Vagina (tissue), 2 donors: ENCODE results near the gene TTC33. TPM values are rescaled to one million over a fixed set of nuclear protein-coding genes. Genes with fewer than 3 reads are reported as not detected.
A peak's percentile ranks its signal among the peaks of the same experiment; 100 is the strongest.

Experiments used
- DNase-seq, 2 donors: peaks; one replicate each; pipeline ENCODE4 v3.0.0-alpha.2; 2017; ENCODE audit errors: extremely low spot score in 2 of 2
- H3K27ac ChIP-seq: fragments of 200-600 bp; sonication (generic); one replicate; pipeline ENCODE4 v1.5.1; 2019
- H3K27me3 ChIP-seq: fragments of 200-600 bp; sonication (generic); one replicate; pipeline ENCODE4 v1.5.1; 2019
- H3K36me3 ChIP-seq, 2 donors: fragments of 200-600 bp; sonication (generic); one replicate each; pipeline ENCODE4 v1.5.1; 2017 to 2019
- H3K4me1 ChIP-seq: fragments of 200-600 bp; sonication (generic); one replicate; pipeline ENCODE4 v1.5.1; 2019
- H3K4me3 ChIP-seq, 2 donors: fragments of 200-600 bp; sonication (generic); 1 replicate in 1 of 2; 2 replicates in 1 of 2; pipeline ENCODE4 v1.5.1; 2016 to 2019
- H3K9me3 ChIP-seq: fragments of 200-600 bp; sonication (generic); one replicate; pipeline ENCODE4 v1.5.1; 2019
- POLR2A ChIP-seq, 2 donors: fragments of 450-650 bp; IDR thresholded peaks; one replicate each; pipeline ENCODE4 v1.6.1; 2017; ENCODE audit warnings: antibody characterized with exemption in 2 of 2, mild to moderate bottlenecking in 2 of 2, moderate library complexity in 2 of 2
- POLR2AphosphoS5 ChIP-seq, 2 donors: sonication (generic); formaldehyde crosslinking; IDR thresholded peaks; one replicate each; pipeline ENCODE4 v1.9.0; 2017; ENCODE audit warnings: antibody characterized with exemption in 2 of 2, mild to moderate bottlenecking in 2 of 2, low read depth in 1 of 2; ENCODE audit not compliant: insufficient read depth in 1 of 2
- intact Hi-C: fragments of 100-400 bp; cut with DNase I; formaldehyde crosslinking; loops from one replicate; pipeline ENCODE4 v1.15.1; 2023
- total RNA-seq: library from RNA; depleted of rRNA; stranded (reverse); fragments of >200 nt; gene quantifications from one replicate; pipeline ENCODE4 v1.2.3, GENCODE V29; 2016
- TF ChIP-seq, protein P1 (sequence below), 3 experiments: fragments of 450-650 bp in 2 of 3; fragments of 200-600 bp in 1 of 3; sonication (generic) in 1 of 3; IDR thresholded peaks; one replicate each; pipeline ENCODE4 v1.5.1; 2017 to 2019; ENCODE audit warnings: antibody characterized with exemption in 3 of 3, mild to moderate bottlenecking in 2 of 3, moderate library complexity in 2 of 3

Gene TTC33
- total RNA-seq, 1 donor from 2014 or later = 12.8 TPM

DNA sequence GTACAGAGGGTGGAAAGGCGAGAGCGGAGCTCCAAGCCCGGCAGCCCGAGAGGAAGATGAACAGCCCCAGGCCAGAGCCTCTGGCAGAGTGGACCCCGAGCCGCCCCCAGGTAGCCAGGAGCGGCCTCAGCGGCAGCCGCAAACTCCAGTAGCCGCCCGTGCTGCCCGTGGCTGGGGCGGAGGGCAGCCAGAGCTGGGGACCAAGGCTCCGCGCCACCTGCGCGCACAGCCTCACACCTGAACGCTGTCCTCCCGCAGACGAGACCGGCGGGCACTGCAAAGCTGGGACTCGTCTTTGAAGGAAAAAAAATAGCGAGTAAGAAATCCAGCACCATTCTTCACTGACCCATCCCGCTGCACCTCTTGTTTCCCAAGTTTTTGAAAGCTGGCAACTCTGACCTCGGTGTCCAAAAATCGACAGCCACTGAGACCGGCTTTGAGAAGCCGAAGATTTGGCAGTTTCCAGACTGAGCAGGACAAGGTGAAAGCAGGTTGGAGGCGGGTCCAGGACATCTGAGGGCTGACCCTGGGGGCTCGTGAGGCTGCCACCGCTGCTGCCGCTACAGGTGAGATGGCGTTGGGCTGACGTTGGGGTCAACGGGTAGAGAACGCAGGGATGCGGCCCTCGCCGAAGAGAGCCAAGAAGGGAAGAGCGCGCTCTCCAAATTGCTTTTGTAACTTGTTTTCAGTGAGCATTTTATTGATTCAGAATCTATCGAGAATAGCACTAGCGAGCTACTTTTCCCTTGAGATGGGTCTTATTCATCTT lies 75.7 kb downstream of the TTC33 start, which contains the start of gene PTGER4:
PTGER4 (plus strand) TSS at position 3 of the 769 bp plus-strand sequence. CDS start 1,079 bp downstream, outside the sequence.
- intact Hi-C loops = loop anchor here (10.0 kb wide), 2 partner anchors 965 to 1095 kb away; no protein-coding TSS in a partner anchor
- no peak for DNase-seq
- peaks cover 41% of the 10 kb centered on the region for H3K4me1 ChIP-seq
- TF ChIP-seq, protein P1, sequence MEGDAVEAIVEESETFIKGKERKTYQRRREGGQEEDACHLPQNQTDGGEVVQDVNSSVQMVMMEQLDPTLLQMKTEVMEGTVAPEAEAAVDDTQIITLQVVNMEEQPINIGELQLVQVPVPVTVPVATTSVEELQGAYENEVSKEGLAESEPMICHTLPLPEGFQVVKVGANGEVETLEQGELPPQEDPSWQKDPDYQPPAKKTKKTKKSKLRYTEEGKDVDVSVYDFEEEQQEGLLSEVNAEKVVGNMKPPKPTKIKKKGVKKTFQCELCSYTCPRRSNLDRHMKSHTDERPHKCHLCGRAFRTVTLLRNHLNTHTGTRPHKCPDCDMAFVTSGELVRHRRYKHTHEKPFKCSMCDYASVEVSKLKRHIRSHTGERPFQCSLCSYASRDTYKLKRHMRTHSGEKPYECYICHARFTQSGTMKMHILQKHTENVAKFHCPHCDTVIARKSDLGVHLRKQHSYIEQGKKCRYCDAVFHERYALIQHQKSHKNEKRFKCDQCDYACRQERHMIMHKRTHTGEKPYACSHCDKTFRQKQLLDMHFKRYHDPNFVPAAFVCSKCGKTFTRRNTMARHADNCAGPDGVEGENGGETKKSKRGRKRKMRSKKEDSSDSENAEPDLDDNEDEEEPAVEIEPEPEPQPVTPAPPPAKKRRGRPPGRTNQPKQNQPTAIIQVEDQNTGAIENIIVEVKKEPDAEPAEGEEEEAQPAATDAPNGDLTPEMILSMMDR (IDR thresholded peaks at IDR 0.05) = no peak
- TF ChIP-seq POLR2AphosphoS5 (IDR thresholded peaks at IDR 0.05; ENCODE audit: insufficient read depth in 1 of 2, low read depth in 1 of 2) = peak in 1 of 2 donors; percentile 91
- TF ChIP-seq POLR2A (IDR thresholded peaks at IDR 0.05) = peak in 1 of 2 donors; percentile 92
- no peaks in the 10 kb centered on the region for H3K9me3 ChIP-seq
- peak within 1 kb of the TSS; percentile 69 to 81 for H3K4me3 ChIP-seq
- no peaks in the 10 kb centered on the region for H3K36me3 ChIP-seq
- no peaks in the 10 kb centered on the region for H3K27me3 ChIP-seq
- peak within 1 kb of the TSS; percentile 84 for H3K27ac ChIP-seq

DNA sequence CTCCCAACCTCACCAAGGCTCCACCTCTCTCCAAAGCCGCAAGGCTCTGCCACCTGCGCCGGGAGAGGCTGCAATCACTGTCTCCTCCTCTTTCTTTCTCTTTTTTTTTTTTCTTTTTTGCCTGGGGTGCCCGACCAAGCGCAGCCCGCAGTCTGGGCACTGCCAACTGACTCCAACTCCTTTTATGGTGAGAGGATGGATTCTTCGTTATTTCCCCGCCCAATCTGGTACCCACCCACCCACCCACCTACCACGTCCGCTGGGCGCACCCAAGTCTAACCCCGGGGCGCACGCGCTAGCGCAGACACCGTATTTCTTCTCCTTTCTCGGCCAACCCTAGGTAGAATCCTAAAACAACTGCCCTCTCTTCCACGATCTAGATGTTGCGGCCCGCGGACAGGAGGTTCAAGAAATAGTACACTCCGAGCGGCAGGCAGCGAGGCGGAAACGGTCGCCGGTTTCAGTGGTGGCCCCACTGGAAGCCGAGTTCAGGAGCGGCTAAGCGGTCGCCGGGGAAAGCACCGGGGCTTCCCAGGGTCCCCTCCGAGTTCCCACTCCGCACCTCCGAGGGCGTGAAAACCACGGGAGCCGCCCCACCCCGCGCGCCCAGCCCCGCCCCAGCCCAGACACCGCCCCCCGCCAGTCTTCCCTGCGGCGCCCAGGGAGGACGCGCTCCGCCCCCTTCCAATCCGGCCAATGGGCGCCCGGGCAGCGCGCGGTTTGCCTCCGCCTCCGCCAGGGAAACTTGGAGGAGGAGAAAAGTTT lies 76.4 kb downstream of the TTC33 start:
- no peaks in the 10 kb centered on the region for H3K36me3 ChIP-seq
- H3K4me3 ChIP-seq = peak overlapping the region; percentile 69 to 81
- intact Hi-C loops = no loop called here
- TF ChIP-seq POLR2A (IDR thresholded peaks at IDR 0.05) = no peak
- peak in 1 of 2 donors; percentile 68 for TF ChIP-seq POLR2AphosphoS5 (IDR thresholded peaks at IDR 0.05; ENCODE audit: insufficient read depth in 1 of 2, low read depth in 1 of 2)
- peaks cover 41% of the 10 kb centered on the region for H3K4me1 ChIP-seq
- peak overlapping the region; percentile 84 for H3K27ac ChIP-seq
- peak in 1 of 2 donors; percentile 95 for DNase-seq
- no peaks in the 10 kb centered on the region for H3K27me3 ChIP-seq
- H3K9me3 ChIP-seq = no peaks in the 10 kb centered on the region

DNA sequence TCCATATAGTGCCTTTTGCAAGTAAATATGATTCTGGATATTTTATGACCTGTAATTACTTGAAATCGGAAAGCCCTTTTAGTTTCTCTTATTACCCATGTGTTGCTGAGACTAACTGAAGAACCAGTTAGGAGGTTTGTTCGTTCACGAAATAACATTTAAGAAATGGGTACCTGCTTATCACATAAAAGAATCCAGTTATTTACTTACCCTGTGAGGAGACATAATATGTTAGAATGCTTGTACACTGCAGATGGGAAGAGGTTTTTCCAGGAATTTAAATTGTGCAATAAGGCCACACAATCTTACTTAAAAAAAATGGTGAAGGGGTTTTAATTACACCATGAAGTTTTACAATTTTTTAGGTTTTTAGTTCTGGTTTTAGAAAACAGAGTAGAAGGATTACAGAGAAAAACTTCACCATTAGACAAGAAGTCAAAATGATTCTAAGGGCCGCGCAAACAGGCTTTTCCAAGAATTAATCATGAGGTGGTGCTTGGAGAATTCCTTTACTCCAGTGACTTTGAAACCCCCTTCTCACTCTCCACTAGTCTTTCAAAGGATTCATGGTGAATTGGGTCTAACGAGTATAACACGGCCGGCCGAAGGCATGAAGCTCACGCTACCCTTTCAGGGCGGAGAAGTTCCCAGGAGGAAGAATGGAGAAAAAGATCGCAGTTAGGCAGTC lies 77.2 kb downstream of the TTC33 start:
- no peak for DNase-seq
- Histone ChIP-seq H3K27me3 (no peaks in the 10 kb centered on the region), H3K9me3 (no peaks in the 10 kb centered on the region), H3K4me1 (peaks cover 41% of the 10 kb centered on the region), H3K4me3 (peak overlapping the region; percentile 69 to 81), H3K27ac (peak overlapping the region; percentile 84), H3K36me3 (no peaks in the 10 kb centered on the region)
- TF ChIP-seq, protein P1 (IDR thresholded peaks at IDR 0.05) = no peak
- TF ChIP-seq POLR2A (IDR thresholded peaks at IDR 0.05) = no peak
- peak in 1 of 2 donors; percentile 59 for TF ChIP-seq POLR2AphosphoS5 (IDR thresholded peaks at IDR 0.05; ENCODE audit: insufficient read depth in 1 of 2, low read depth in 1 of 2)
- intact Hi-C loops = no loop called here

DNA sequence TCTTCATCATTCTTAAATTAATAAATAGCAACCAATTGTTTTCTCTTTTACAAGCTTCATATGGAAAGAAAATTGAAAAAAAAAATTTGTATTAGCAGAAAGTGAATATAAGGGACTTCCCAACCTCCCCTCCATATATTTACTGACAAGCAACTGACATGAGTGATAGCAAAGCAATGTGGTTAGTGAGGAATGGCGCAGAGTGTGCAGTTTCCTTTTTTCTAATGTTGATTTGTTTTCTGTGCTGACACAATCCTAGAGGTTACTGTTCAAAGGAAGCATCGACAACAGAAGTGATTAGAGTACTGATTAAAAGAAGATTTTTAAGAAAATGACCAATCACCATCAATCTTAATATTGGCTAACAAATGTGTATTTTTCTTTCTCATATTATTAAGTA lies 77.7 kb downstream of the TTC33 start:
- intact Hi-C loops = no loop called here
- peak overlapping the region; percentile 84 for H3K27ac ChIP-seq
- H3K27me3 ChIP-seq = no peaks in the 10 kb centered on the region
- no peak for DNase-seq
- H3K4me3 ChIP-seq = no peak overlapping the region
- peaks cover 41% of the 10 kb centered on the region for H3K4me1 ChIP-seq
- no peaks in the 10 kb centered on the region for H3K36me3 ChIP-seq
- TF ChIP-seq POLR2AphosphoS5 (IDR thresholded peaks at IDR 0.05; ENCODE audit: insufficient read depth in 1 of 2, low read depth in 1 of 2) = no peak
- TF ChIP-seq, protein P1 (IDR thresholded peaks at IDR 0.05) = no peak
- TF ChIP-seq POLR2A (IDR thresholded peaks at IDR 0.05) = no peak
- no peaks in the 10 kb centered on the region for H3K9me3 ChIP-seq

DNA sequence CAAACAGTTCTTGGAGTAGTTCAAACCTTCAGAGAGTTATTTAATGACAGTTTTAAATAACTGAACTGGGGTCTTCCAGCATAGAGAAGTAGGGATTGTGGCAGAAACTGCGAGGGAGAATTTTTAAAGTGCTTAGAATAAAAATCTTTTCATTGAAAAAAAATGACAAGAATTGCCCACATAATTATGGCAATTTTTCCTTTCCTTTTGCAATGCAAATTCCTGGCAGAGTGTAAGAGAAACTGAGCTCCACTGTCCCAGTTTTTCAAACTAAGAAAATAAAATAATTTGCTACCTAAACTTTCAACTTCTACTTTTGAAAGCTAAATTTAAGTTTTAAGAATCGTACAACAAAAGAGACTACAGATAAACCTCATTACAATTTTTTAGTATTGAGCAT lies 78.3 kb downstream of the TTC33 start:
- Histone ChIP-seq H3K27ac (no peak overlapping the region), H3K36me3 (no peaks in the 10 kb centered on the region), H3K4me3 (no peak overlapping the region), H3K4me1 (peaks cover 41% of the 10 kb centered on the region), H3K9me3 (no peaks in the 10 kb centered on the region), H3K27me3 (no peaks in the 10 kb centered on the region)
- DNase-seq = no peak
- TF ChIP-seq POLR2A (IDR thresholded peaks at IDR 0.05) (no peak), POLR2AphosphoS5 (IDR thresholded peaks at IDR 0.05; ENCODE audit: insufficient read depth in 1 of 2, low read depth in 1 of 2) (no peak)
- TF ChIP-seq, protein P1 (IDR thresholded peaks at IDR 0.05) = no peak
- intact Hi-C loops = no loop called here
